Hepatocyte (in vitro differentiated cells): Measurements from ENCODE around the gene RASSF1. TPM values are rescaled to one million over a fixed set of nuclear protein-coding genes. Genes with fewer than 3 reads are reported as not detected.
A peak's percentile ranks its signal among the peaks of the same experiment; 100 is the strongest.

Source experiments
- DNase-seq: peaks from one replicate; pipeline ENCODE4 v3.0.0-alpha.2; 2016; ENCODE audit warnings: low spot score
- H2AFZ ChIP-seq: fragments of 200-600 bp; sonication (generic); 2 replicates; pipeline ENCODE4 v1.6.0; 2016; ENCODE audit warnings: antibody characterized with exemption, mild to moderate bottlenecking
- H3K27ac ChIP-seq: fragments of 200-600 bp; sonication (generic); 2 replicates; pipeline ENCODE4 v1.5.1; 2016; ENCODE audit warnings: mild to moderate bottlenecking
- H3K27me3 ChIP-seq: fragments of 200-600 bp; sonication (generic); 2 replicates; pipeline ENCODE4 v1.6.1; 2016
- H3K36me3 ChIP-seq: fragments of 200-600 bp; sonication (generic); replicated peaks from 2 replicates; pipeline ENCODE4 v1.5.1; 2016; ENCODE audit warnings: low read depth; ENCODE audit not compliant: insufficient read depth
- H3K4me1 ChIP-seq: fragments of 200-600 bp; sonication (generic); 2 replicates; pipeline ENCODE4 v1.5.1; 2016; ENCODE audit warnings: mild to moderate bottlenecking, moderate library complexity; ENCODE audit not compliant: insufficient read depth
- H3K4me2 ChIP-seq: fragments of 200-600 bp; sonication (generic); 2 replicates; pipeline ENCODE4 v1.6.0; 2016
- H3K4me3 ChIP-seq: fragments of 200-600 bp; sonication (generic); 2 replicates; pipeline ENCODE4 v1.5.1; 2016; ENCODE audit warnings: mild to moderate bottlenecking
- H3K79me2 ChIP-seq: fragments of 200-600 bp; sonication (generic); 2 replicates; pipeline ENCODE4 v1.6.0; 2017; ENCODE audit warnings: mild to moderate bottlenecking
- H3K9me2 ChIP-seq: fragments of 200-600 bp; sonication (generic); replicated peaks from 2 replicates; pipeline ENCODE4 v1.6.0; 2017; ENCODE audit warnings: mild to moderate bottlenecking; ENCODE audit not compliant: insufficient read depth
- H3K9me3 ChIP-seq: fragments of 200-600 bp; sonication (generic); 2 replicates; pipeline ENCODE4 v1.5.1; 2016; ENCODE audit warnings: low read depth, mild to moderate bottlenecking
- H4K20me1 ChIP-seq: fragments of 200-600 bp; sonication (generic); 2 replicates; pipeline ENCODE4 v1.6.0; 2016; ENCODE audit warnings: mild to moderate bottlenecking; ENCODE audit not compliant: insufficient read depth, poor library complexity, severe bottlenecking
- EZH2 ChIP-seq: fragments of 200-600 bp; sonication (generic); IDR thresholded peaks from 2 replicates; pipeline ENCODE4 v1.6.1; 2016; ENCODE audit warnings: antibody characterized with exemption, mild to moderate bottlenecking, borderline replicate concordance
- EZH2phosphoT487 ChIP-seq: fragments of 200-600 bp; sonication (generic); IDR thresholded peaks from one replicate; pipeline ENCODE4 v1.6.1; 2018; ENCODE audit warnings: antibody characterized with exemption, mild to moderate bottlenecking, low read depth, moderate library complexity; ENCODE audit not compliant: unreplicated experiment, severe bottlenecking
- WGBS: methylation state at CpG from one replicate; pipeline ENCODE4 v1.1.6; 2016; ENCODE audit warnings: low lambda C conversion rate; ENCODE audit errors: missing lambda C conversion rate; 5-methylcytosine and 5-hydroxymethylcytosine counted together
- polyA plus RNA-seq: library from polyadenylated mRNA; unstranded; fragments of >200 nt; fragmentation: Nextera tagmentation; extraction: Ambion mirVana; gene quantifications from 2 replicates; pipeline ENCODE4 v1.2.1, GENCODE V29; 2016
- total RNA-seq: library from RNA; depleted of rRNA; stranded (reverse); fragments of >200 nt; gene quantifications from 2 replicates; pipeline ENCODE4 v1.2.3, GENCODE V29; 2014
- TF ChIP-seq, protein P1 (sequence below): fragments of 200-600 bp; sonication (generic); IDR thresholded peaks from 2 replicates; pipeline ENCODE4 v1.5.1; 2016; ENCODE audit warnings: antibody characterized with exemption, mild to moderate bottlenecking; ENCODE audit not compliant: poor library complexity

RASSF1 gene
- total and polyA plus RNA-seq, 2 experiments from 2014 or later, result 11.3 to 22.9 TPM

DNA sequence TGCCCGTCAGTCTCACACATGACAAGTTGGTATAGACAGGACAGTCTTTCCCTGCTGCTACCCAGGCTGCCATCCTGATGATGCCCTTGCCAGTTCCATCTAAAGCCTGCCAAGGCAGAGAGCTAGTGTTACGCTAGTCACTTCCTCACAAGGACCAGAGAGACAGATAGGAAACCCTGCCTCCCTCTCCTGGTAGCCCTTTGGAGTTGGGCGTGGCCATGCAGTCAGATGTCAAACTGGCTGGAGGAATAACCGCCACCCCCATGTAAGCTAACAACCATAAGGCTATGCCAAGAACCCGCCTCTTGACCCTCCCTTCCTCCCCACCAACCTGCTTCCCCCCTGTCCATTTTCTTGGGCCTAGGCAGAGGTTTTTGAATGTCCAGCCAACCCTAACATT lies 15.9 kb upstream of the RASSF1 start:
- Histone ChIP-seq H3K36me3 (no peaks in the 10 kb centered on the region), H3K4me1 (peaks cover 30% of the 10 kb centered on the region), H3K9me3 (no peaks in the 10 kb centered on the region), H3K27ac (no peak overlapping the region), H3K9me2 (no peaks in the 10 kb centered on the region), H4K20me1 (peaks cover 38% of the 10 kb centered on the region), H3K79me2 (peaks cover 48% of the 10 kb centered on the region), H3K4me3 (peak overlapping the region; percentile 74), H3K4me2 (peak overlapping the region; percentile 99), H3K27me3 (no peaks in the 10 kb centered on the region), H2AFZ (no peak overlapping the region)
- 92% methylated on average over 5 of the region's 5 CpGs for WGBS
- peak; percentile 51 for DNase-seq
- no peak for TF ChIP-seq EZH2phosphoT487
- TF ChIP-seq, protein P1, sequence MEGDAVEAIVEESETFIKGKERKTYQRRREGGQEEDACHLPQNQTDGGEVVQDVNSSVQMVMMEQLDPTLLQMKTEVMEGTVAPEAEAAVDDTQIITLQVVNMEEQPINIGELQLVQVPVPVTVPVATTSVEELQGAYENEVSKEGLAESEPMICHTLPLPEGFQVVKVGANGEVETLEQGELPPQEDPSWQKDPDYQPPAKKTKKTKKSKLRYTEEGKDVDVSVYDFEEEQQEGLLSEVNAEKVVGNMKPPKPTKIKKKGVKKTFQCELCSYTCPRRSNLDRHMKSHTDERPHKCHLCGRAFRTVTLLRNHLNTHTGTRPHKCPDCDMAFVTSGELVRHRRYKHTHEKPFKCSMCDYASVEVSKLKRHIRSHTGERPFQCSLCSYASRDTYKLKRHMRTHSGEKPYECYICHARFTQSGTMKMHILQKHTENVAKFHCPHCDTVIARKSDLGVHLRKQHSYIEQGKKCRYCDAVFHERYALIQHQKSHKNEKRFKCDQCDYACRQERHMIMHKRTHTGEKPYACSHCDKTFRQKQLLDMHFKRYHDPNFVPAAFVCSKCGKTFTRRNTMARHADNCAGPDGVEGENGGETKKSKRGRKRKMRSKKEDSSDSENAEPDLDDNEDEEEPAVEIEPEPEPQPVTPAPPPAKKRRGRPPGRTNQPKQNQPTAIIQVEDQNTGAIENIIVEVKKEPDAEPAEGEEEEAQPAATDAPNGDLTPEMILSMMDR, result peak; percentile 1
- no peak for TF ChIP-seq EZH2

DNA sequence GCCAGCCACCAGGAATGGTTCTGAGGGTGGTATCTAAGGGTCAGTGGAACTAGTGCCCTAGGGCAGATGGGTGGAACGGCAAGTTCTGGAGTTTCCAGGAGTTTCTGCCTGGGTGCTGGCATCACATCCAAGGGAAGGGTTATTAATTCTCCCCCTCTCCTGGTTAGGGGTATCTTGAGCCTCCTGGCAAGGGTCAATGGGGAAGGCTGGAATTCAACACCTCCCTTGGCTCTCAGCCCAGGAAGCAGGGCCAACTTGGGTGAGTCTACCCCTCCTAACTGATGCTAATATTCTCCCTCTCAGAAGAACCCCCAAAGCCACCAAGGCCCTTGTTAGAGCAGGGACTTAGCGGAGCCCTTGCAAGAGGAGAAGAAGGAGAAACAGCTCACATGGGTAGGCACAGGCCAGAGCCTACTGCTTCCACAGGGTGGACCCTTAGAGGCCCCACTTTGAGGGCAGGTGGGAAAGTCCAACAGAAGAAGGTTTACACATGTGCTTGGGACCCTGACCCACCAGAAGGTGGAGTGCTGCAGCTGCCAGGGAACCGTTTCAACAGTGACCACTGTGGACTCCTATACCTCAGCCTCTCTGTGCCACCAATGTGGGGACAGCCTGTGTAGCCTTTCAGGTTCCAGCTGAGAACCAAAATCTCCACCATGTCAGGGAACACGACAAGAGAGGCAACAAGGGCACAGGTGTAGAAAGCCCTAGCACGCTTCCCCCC lies 15.4 kb upstream of the RASSF1 start:
- no peak for TF ChIP-seq EZH2phosphoT487
- TF ChIP-seq EZH2, result no peak
- TF ChIP-seq, protein P1, result peak; percentile 3
- Histone ChIP-seq H3K4me1 (peaks cover 34% of the 10 kb centered on the region), H3K4me2 (peak overlapping the region; percentile 99), H4K20me1 (peaks cover 38% of the 10 kb centered on the region), H3K4me3 (no peak overlapping the region), H3K79me2 (peaks cover 52% of the 10 kb centered on the region), H3K9me2 (no peaks in the 10 kb centered on the region), H3K36me3 (no peaks in the 10 kb centered on the region), H2AFZ (no peak overlapping the region), H3K9me3 (no peaks in the 10 kb centered on the region), H3K27me3 (no peaks in the 10 kb centered on the region), H3K27ac (no peak overlapping the region)
- no peak for DNase-seq
- 82% methylated on average over 5 of the region's 5 CpGs for WGBS

DNA sequence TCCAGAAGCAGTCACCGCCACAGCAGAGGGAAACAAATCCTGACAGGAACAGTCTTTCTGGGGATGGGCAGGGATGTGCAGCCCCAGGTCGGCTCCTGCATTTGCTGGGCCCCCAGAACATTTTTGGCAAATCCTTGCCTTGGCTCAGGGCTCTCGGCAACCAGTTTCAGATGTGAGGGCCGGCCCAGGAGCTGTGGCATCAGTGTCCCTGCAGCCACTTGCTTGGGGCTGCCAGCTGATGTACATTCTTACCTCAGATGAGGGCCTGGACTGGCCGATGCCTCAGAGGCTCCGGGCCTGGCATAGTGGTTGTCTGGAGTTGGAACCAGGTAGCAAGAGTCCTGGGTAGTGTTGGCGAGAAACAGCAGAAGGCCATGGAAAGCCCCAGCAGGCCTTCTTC lies 14.2 kb upstream of the RASSF1 start:
- 97% methylated on average over 7 of the region's 7 CpGs for WGBS
- no peak overlapping the region for H3K27ac ChIP-seq
- no peak for TF ChIP-seq EZH2
- TF ChIP-seq, protein P1, result no peak
- no peak for TF ChIP-seq EZH2phosphoT487
- H4K20me1 ChIP-seq, result peaks cover 38% of the 10 kb centered on the region
- DNase-seq, result no peak
- H3K4me1 ChIP-seq, result peaks cover 39% of the 10 kb centered on the region
- H3K27me3 ChIP-seq, result no peaks in the 10 kb centered on the region
- H2AFZ ChIP-seq, result no peak overlapping the region
- H3K4me3 ChIP-seq, result no peak overlapping the region
- H3K9me3 ChIP-seq, result no peaks in the 10 kb centered on the region
- H3K79me2 ChIP-seq, result peaks cover 57% of the 10 kb centered on the region
- H3K36me3 ChIP-seq, result no peaks in the 10 kb centered on the region
- no peaks in the 10 kb centered on the region for H3K9me2 ChIP-seq
- no peak overlapping the region for H3K4me2 ChIP-seq
